IMR-90 (cell line): ENCODE measurements around the gene SLIT3. TPM values are rescaled to one million over a fixed set of nuclear protein-coding genes. Genes with fewer than 3 reads are reported as not detected.

Experiments
- ATAC-seq: fragments of 200-7000 bp; cut with Tn5 transposase; 2 replicates; pipeline ENCODE4 v1.9.1; 2020; ENCODE audit warnings: low read depth, mild to moderate bottlenecking, moderate library complexity
- BruUV-seq: library from RNA; stranded (reverse); fragments of 400-500 nt; replicated peaks from 2 replicates; lab custom pipeline; 2021; lab: Mats Ljungman, UMichigan
- CTCF ChIA-PET: fragments of 300-600 bp; formaldehyde crosslinking; extraction: SDS; loops from one replicate; lab custom pipeline; 2021; ENCODE audit warnings: antibody characterized with exemption; lab: Yijun Ruan, JAX
- POLR2A ChIA-PET: fragments of 300-600 bp; sonication (Branson Sonifier 250); formaldehyde crosslinking; loops from one replicate; lab custom pipeline; 2022; ENCODE audit warnings: antibody characterized with exemption; ENCODE audit not compliant: unreplicated experiment; lab: Charles Lee
- DNase-seq: peaks from one replicate; pipeline ENCODE4 v3.0.0; 2013
- H2AFZ ChIP-seq: replicated peaks from 2 replicates; pipeline ENCODE3; 2013; ENCODE audit warnings: low read length, mild to moderate bottlenecking; ENCODE audit not compliant: poor library complexity
- H2AK5ac ChIP-seq: 2 replicates; pipeline ENCODE4 v1.6.1; 2013; ENCODE audit warnings: low read depth, low read length, inconsistent platforms
- H2AK9ac ChIP-seq: replicated peaks from 2 replicates; pipeline ENCODE3; 2013; ENCODE audit warnings: mild to moderate bottlenecking, low read depth, low read length, moderate library complexity; ENCODE audit not compliant: poor library complexity
- H2BK120ac ChIP-seq: 2 replicates; pipeline ENCODE4 v1.6.1; 2013; ENCODE audit warnings: low read depth, low read length, inconsistent platforms
- H2BK15ac ChIP-seq: 3 replicates; pipeline ENCODE4 v1.6.1; 2013; ENCODE audit warnings: low read depth, low read length, inconsistent platforms
- H2BK20ac ChIP-seq: 2 replicates; pipeline ENCODE4 v1.6.1; 2013; ENCODE audit warnings: low read depth, mild to moderate bottlenecking, inconsistent platforms, low read length, moderate library complexity
- H2BK5ac ChIP-seq: 2 replicates; pipeline ENCODE4 v1.6.1; 2013; ENCODE audit warnings: mild to moderate bottlenecking, low read depth, low read length, inconsistent platforms; ENCODE audit not compliant: poor library complexity, severe bottlenecking
- H3K14ac ChIP-seq: replicated peaks from 2 replicates; pipeline ENCODE4 v1.6.1; 2013; ENCODE audit warnings: low read depth, low read length, inconsistent platforms
- H3K18ac ChIP-seq: 2 replicates; pipeline ENCODE4 v1.6.1; 2013; ENCODE audit warnings: low read depth, low read length, control low read depth
- H3K23ac ChIP-seq: 2 replicates; pipeline ENCODE4 v1.6.1; 2013; ENCODE audit warnings: low read depth, low read length, inconsistent platforms
- H3K27ac ChIP-seq: 2 replicates; pipeline ENCODE4 v1.5.1; 2013; ENCODE audit warnings: mild to moderate bottlenecking, control low read depth, low read length; ENCODE audit not compliant: insufficient read depth
- H3K27me3 ChIP-seq: 2 replicates; pipeline ENCODE4 v1.6.1; 2013; ENCODE audit warnings: low read length; ENCODE audit not compliant: control insufficient read depth, insufficient read depth
- H3K36me3 ChIP-seq: 2 replicates; pipeline ENCODE4 v1.6.1; 2013; ENCODE audit warnings: low read length, mixed read lengths; ENCODE audit not compliant: control insufficient read depth, insufficient read depth
- H3K4ac ChIP-seq: 2 replicates; pipeline ENCODE4 v1.6.1; 2013; ENCODE audit warnings: low read depth, low read length, inconsistent platforms
- H3K4me1 ChIP-seq: 2 replicates; pipeline ENCODE4 v1.6.1; 2013; ENCODE audit warnings: low read length, mixed read lengths; ENCODE audit not compliant: control insufficient read depth, insufficient read depth
- H3K4me2 ChIP-seq: 2 replicates; pipeline ENCODE4 v1.6.1; 2013; ENCODE audit warnings: low read depth, mild to moderate bottlenecking, control low read depth, low read length, moderate library complexity
- H3K4me3 ChIP-seq: 2 replicates; pipeline ENCODE4 v1.5.1; 2013; ENCODE audit warnings: low read depth, mild to moderate bottlenecking, control low read depth, low read length, moderate library complexity; ENCODE audit not compliant: insufficient read depth
- H3K56ac ChIP-seq: 2 replicates; pipeline ENCODE4 v1.6.1; 2013; ENCODE audit warnings: low read length, inconsistent platforms; ENCODE audit not compliant: insufficient read depth; ENCODE audit errors: extremely low read depth
- H3K79me1 ChIP-seq, 2 experiments: 2 replicates each; pipeline ENCODE4 v1.6.1; 2013; ENCODE audit warnings: low read length in 2 of 2, inconsistent platforms in 1 of 2, low read depth in 1 of 2
- H3K9ac ChIP-seq: 2 replicates; pipeline ENCODE4 v1.6.1; 2013; ENCODE audit warnings: low read depth, low read length, control low read depth
- H3K9me1 ChIP-seq: 2 replicates; pipeline ENCODE4 v1.6.1; 2013; ENCODE audit warnings: low read length, inconsistent platforms; ENCODE audit not compliant: insufficient read depth
- H3K9me3 ChIP-seq: 2 replicates; pipeline ENCODE4 v1.6.1; 2013; ENCODE audit warnings: low read length; ENCODE audit not compliant: control insufficient read depth, insufficient read depth
- H4K20me1 ChIP-seq: 2 replicates; pipeline ENCODE4 v1.6.1; 2013; ENCODE audit warnings: low read length, inconsistent platforms; ENCODE audit not compliant: insufficient read depth
- H4K5ac ChIP-seq: 2 replicates; pipeline ENCODE4 v1.6.1; 2013; ENCODE audit warnings: mild to moderate bottlenecking, low read depth, low read length, control low read depth
- H4K8ac ChIP-seq, 2 experiments: 2 replicates each; pipeline ENCODE4 v1.6.1; 2013; ENCODE audit warnings: low read depth in 2 of 2, low read length in 2 of 2, control low read depth in 1 of 2, inconsistent platforms in 1 of 2
- H4K91ac ChIP-seq: 2 replicates; pipeline ENCODE4 v1.6.1; 2013; ENCODE audit warnings: low read depth, low read length, inconsistent platforms; ENCODE audit not compliant: insufficient read depth
- MXI1 ChIP-seq: IDR thresholded peaks from 2 replicates; pipeline ENCODE4 v1.6.1; 2012; ENCODE audit warnings: low read depth, mild to moderate bottlenecking, low read length, moderate library complexity, borderline replicate concordance
- dilution Hi-C: fragments of 300-500 bp; cut with HindIII; formaldehyde crosslinking; loops from one replicate; pipeline ENCODE4 v1.14.3; 2018; ENCODE audit warnings: low sequenced_read_pairs; ENCODE audit not compliant: unreplicated experiment
- in situ Hi-C: fragments of 300-500 bp; cut with MboI; formaldehyde crosslinking; loops from 3 replicates; pipeline ENCODE4 v1.14.3; 2019; ENCODE audit warnings: low sequenced_read_pairs, inconsistent platforms, mixed read lengths
- intact Hi-C: fragments of 100-400 bp; cut with micrococcal nuclease; formaldehyde crosslinking; loops from 2 replicates; pipeline ENCODE4 v1.10.0; 2022
- polyA plus RNA-seq, 3 experiments: library from polyadenylated mRNA; depleted of rRNA; stranded (reverse); fragments of >200 nt; gene quantifications; 2 replicates each; pipeline ENCODE4 v1.2.3, GENCODE V29; 2012; ENCODE audit warnings: low replicate concordance in 1 of 3
- total RNA-seq: library from RNA; depleted of rRNA; stranded (reverse); fragments of >200 nt; gene quantifications from 2 replicates; pipeline ENCODE4 v1.2.3, GENCODE V29; 2012

Gene SLIT3
- total and polyA plus RNA-seq, 2 of the 4 experiments (the other 2 are of a cell fraction): 0.18 to 0.50 TPM

- Histone ChIP-seq H2BK20ac (no peak overlapping the region; the same call in 1 of the 2 replicates), H3K27me3 (no peaks in the 10 kb centered on the region), H4K5ac (no peak overlapping the region), H3K18ac (no peak overlapping the region), H2AK5ac (no peak overlapping the region), H2BK15ac (no peak overlapping the region), H3K4me1 (0 out of 2 replicates have a peak, but pooled peaks cover 1% of the 10 kb centered on the region), H2AK9ac (no peak overlapping the region), H3K27ac (no peak overlapping the region), H2AFZ (no peak overlapping the region), H3K4me2 (no peak overlapping the region), H3K79me1 (no peaks in the 10 kb centered on the region), H3K9me3 (no peaks in the 10 kb centered on the region), H4K20me1 (no peaks in the 10 kb centered on the region), H3K36me3 (no peaks in the 10 kb centered on the region), H3K23ac (no peak overlapping the region), H4K8ac (no peak overlapping the region), H3K14ac (no peak overlapping the region), H3K9me1 (no peaks in the 10 kb centered on the region), H3K56ac (no peak overlapping the region), H4K91ac (no peak overlapping the region), H3K4ac (no peak overlapping the region), H3K4me3 (no peak overlapping the region), H2BK120ac (no peak overlapping the region), H3K9ac (no peak overlapping the region), H2BK5ac (no peak overlapping the region)
- DNase-seq (no peak), ATAC-seq (no peak)
- in situ Hi-C loops: no loop called here
- POLR2A ChIA-PET: no interaction called here
- no TSS peak for BruUV-seq
- CTCF ChIA-PET: no interaction called here
- no peak for TF ChIP-seq MXI1
- dilution Hi-C loops: no loop called here
- intact Hi-C loops: no loop called here
Observed at GRCh38 chr5:169343766-169344165, 42.8 kb upstream of the SLIT3 start.
